Measurements from ENCODE around the gene BCAR1.
A peak's percentile ranks its signal among the peaks of the same experiment; 100 is the strongest.

Gene BCAR1

DNA sequence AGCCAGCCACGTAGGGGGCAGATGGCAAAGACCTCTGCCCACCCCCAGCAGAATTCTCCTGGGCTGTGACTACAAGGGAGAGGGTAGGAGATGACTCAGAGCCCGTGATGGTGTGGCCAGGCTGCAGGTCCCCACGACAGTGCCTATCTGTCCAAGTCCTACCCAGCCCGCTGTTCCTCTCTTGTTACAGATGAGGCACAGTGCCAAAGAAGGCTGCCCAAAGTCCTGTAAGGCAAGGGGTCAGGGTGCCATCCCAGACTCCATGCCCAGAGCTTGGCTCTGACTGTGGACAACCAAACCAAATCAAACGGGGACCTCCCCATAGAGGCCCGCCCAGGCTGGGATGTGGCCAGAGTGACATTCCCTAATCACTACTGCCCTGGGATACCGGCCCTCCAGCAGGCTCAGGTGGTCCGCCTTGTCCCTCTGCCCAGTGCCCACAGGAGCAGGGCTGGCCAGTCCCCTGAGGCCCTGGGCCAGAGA is 12.6 kb upstream of the BCAR1 start:
- peaks cover 54% of the 10 kb centered on the region for H3K79me2 ChIP-seq (ENCODE audit: control insufficient read depth, insufficient read depth, low read length)
- no peaks in the 10 kb centered on the region for H3K27me3 ChIP-seq (ENCODE audit: insufficient read depth, low read length, poor library complexity)
- WGBS (ENCODE audit: extremely low coverage, insufficient coverage, low lambda C conversion rate): no CpG with 5 or more reads among the region's 8 CpGs
- peaks cover 2% of the 10 kb centered on the region for H3K36me3 ChIP-seq (ENCODE audit: control insufficient read depth, insufficient read depth, low read length)
- H3K27ac ChIP-seq (ENCODE audit: low read depth, low read length): no peak overlapping the region
- no peak overlapping the region for H2BK5ac ChIP-seq (ENCODE audit: low read length)
- H2BK15ac ChIP-seq (replicated peaks; ENCODE audit: low read depth): no peak overlapping the region
- H3K4ac ChIP-seq (ENCODE audit: low read depth, low read length): no peak overlapping the region
- no peak for DNase-seq
- H3K56ac ChIP-seq (ENCODE audit: low read length): peak overlapping the region; percentile 56
- no peak overlapping the region for H4K5ac ChIP-seq (ENCODE audit: low read length)
- H3K23ac ChIP-seq (ENCODE audit: low read length): no peak overlapping the region
- no peak overlapping the region for H3K4me3 ChIP-seq (ENCODE audit: low read length)
- no peak overlapping the region for H4K8ac ChIP-seq (ENCODE audit: low read depth, low read length)
- no peak overlapping the region for H3K4me2 ChIP-seq (ENCODE audit: low read length)
- no peak overlapping the region for H2BK120ac ChIP-seq (ENCODE audit: low read depth, low read length)
- no peak overlapping the region for H2AK5ac ChIP-seq (ENCODE audit: low read length)
- peaks cover 33% of the 10 kb centered on the region for H3K79me1 ChIP-seq (ENCODE audit: low read length)
- H3K18ac ChIP-seq (ENCODE audit: low read length): no peak overlapping the region
- peaks cover 6% of the 10 kb centered on the region for H3K4me1 ChIP-seq (ENCODE audit: control insufficient read depth, low read depth, low read length)
- H3K9ac ChIP-seq (ENCODE audit: low read length): peak overlapping the region; percentile 95

- H3K4me3 ChIP-seq (ENCODE audit: low read length): no peak overlapping the region
- H3K79me1 ChIP-seq (ENCODE audit: low read length): peaks cover 36% of the 10 kb centered on the region
- no peak overlapping the region for H3K23ac ChIP-seq (ENCODE audit: low read length)
- no peak overlapping the region for H4K5ac ChIP-seq (ENCODE audit: low read length)
- no peak overlapping the region for H2BK120ac ChIP-seq (ENCODE audit: low read depth, low read length)
- peak overlapping the region; percentile 24 for H3K9ac ChIP-seq (ENCODE audit: low read length)
- H3K18ac ChIP-seq (ENCODE audit: low read length): no peak overlapping the region
- H3K27me3 ChIP-seq (ENCODE audit: insufficient read depth, low read length, poor library complexity): no peaks in the 10 kb centered on the region
- no peak overlapping the region for H2BK5ac ChIP-seq (ENCODE audit: low read length)
- H3K4me2 ChIP-seq (ENCODE audit: low read length): no peak overlapping the region
- H3K27ac ChIP-seq (ENCODE audit: low read depth, low read length): no peak overlapping the region
- no peak overlapping the region for H2BK15ac ChIP-seq (replicated peaks; ENCODE audit: low read depth)
- H3K79me2 ChIP-seq (ENCODE audit: control insufficient read depth, insufficient read depth, low read length): peaks cover 60% of the 10 kb centered on the region
- no peak overlapping the region for H2AK5ac ChIP-seq (ENCODE audit: low read length)
- peak overlapping the region; percentile 56 for H3K56ac ChIP-seq (ENCODE audit: low read length)
- peaks cover 2% of the 10 kb centered on the region for H3K36me3 ChIP-seq (ENCODE audit: control insufficient read depth, insufficient read depth, low read length)
- DNase-seq: no peak
- no CpG with 5 or more reads among the region's 14 CpGs for WGBS (ENCODE audit: extremely low coverage, insufficient coverage, low lambda C conversion rate)
- H3K4ac ChIP-seq (ENCODE audit: low read depth, low read length): no peak overlapping the region
- no peak overlapping the region for H4K8ac ChIP-seq (ENCODE audit: low read depth, low read length)
- H3K4me1 ChIP-seq (ENCODE audit: control insufficient read depth, low read depth, low read length): peaks cover 9% of the 10 kb centered on the region
Observed at GRCh38 chr16:75263291-75263962, 12.0 kb upstream of the BCAR1 start.

DNA sequence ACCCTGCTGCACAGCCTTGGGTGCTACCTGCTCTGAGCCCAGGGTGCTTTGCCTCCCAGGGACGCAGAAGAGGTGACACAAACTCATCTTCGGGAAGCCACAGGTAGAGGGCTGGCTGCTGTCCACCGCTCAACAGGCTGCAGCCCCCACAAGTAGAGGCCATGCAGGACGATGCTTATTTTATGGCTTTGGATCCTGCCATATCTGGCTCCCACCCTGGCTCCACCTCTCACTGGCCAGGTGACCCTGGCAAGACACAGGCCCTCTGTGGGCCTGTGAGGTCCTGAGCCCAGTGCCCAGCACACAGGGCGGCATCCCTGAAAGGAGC is 11.3 kb upstream of the BCAR1 start:
- peaks cover 12% of the 10 kb centered on the region for H3K4me1 ChIP-seq (ENCODE audit: control insufficient read depth, low read depth, low read length)
- no CpG with 5 or more reads among the region's 5 CpGs for WGBS (ENCODE audit: extremely low coverage, insufficient coverage, low lambda C conversion rate)

DNA sequence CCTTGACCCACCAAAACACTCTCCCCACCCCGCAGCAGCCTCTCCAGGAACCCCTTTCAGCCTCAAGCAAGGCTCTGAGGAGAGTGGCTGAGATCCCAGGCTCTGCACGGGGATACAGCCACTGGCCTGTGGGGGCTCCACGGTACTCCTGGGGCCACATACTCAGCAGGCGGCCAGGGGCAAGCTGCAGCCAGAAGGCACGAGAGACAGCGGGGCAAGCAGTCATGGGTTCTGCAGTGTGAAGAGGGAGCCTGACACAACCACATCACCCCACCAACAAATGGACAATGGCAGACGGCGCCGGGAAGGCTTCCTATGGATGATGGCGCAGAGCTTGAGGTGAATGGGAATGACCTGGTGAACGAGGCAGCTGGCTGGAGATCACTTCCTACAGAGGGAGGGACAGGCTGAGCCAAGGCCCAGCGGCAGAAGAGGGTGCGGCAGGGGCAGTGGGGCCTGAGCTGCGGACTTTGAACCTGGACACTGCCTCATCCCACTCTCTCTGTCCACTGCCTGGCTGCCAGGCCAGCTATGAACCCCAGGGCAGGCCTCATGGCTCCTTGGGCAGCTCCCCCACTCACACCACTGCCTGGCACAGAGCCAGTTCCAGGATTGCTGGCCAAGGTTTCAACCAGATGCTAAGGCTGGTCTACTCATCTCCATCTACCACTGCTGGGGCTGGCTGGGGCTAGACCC is 10.8 kb upstream of the BCAR1 start:
- Histone ChIP-seq H2AK5ac (ENCODE audit: low read length) (no peak overlapping the region), H3K79me2 (ENCODE audit: control insufficient read depth, insufficient read depth, low read length) (peaks cover 69% of the 10 kb centered on the region), H3K4me1 (ENCODE audit: control insufficient read depth, low read depth, low read length) (peaks cover 12% of the 10 kb centered on the region), H2BK120ac (ENCODE audit: low read depth, low read length) (no peak overlapping the region), H3K36me3 (ENCODE audit: control insufficient read depth, insufficient read depth, low read length) (peaks cover 2% of the 10 kb centered on the region), H2BK15ac (replicated peaks; ENCODE audit: low read depth) (no peak overlapping the region), H3K4me3 (ENCODE audit: low read length) (no peak overlapping the region), H3K79me1 (ENCODE audit: low read length) (peaks cover 44% of the 10 kb centered on the region), H2BK5ac (ENCODE audit: low read length) (no peak overlapping the region), H3K4ac (ENCODE audit: low read depth, low read length) (no peak overlapping the region), H3K4me2 (ENCODE audit: low read length) (no peak overlapping the region), H3K9ac (ENCODE audit: low read length) (no peak overlapping the region), H3K27me3 (ENCODE audit: insufficient read depth, low read length, poor library complexity) (no peaks in the 10 kb centered on the region), H4K8ac (ENCODE audit: low read depth, low read length) (no peak overlapping the region), H3K56ac (ENCODE audit: low read length) (peak overlapping the region; percentile 42), H3K18ac (ENCODE audit: low read length) (no peak overlapping the region), H3K23ac (ENCODE audit: low read length) (no peak overlapping the region), H4K5ac (ENCODE audit: low read length) (no peak overlapping the region), H3K27ac (ENCODE audit: low read depth, low read length) (no peak overlapping the region)
- DNase-seq: no peak
- WGBS (ENCODE audit: extremely low coverage, insufficient coverage, low lambda C conversion rate): no CpG with 5 or more reads among the region's 14 CpGs

More for the DNA sequence above, 11.3 kb upstream of the BCAR1 start:
- no peak overlapping the region for H3K4me2 ChIP-seq (ENCODE audit: low read length)
- no peaks in the 10 kb centered on the region for H3K27me3 ChIP-seq (ENCODE audit: insufficient read depth, low read length, poor library complexity)
- peaks cover 2% of the 10 kb centered on the region for H3K36me3 ChIP-seq (ENCODE audit: control insufficient read depth, insufficient read depth, low read length)
- no peak for DNase-seq
- H3K79me1 ChIP-seq (ENCODE audit: low read length): peaks cover 42% of the 10 kb centered on the region
- H2BK120ac ChIP-seq (ENCODE audit: low read depth, low read length): no peak overlapping the region
- H2BK15ac ChIP-seq (replicated peaks; ENCODE audit: low read depth): no peak overlapping the region
- H3K9ac ChIP-seq (ENCODE audit: low read length): no peak overlapping the region
- peaks cover 66% of the 10 kb centered on the region for H3K79me2 ChIP-seq (ENCODE audit: control insufficient read depth, insufficient read depth, low read length)
- no peak overlapping the region for H3K27ac ChIP-seq (ENCODE audit: low read depth, low read length)
- H3K4ac ChIP-seq (ENCODE audit: low read depth, low read length): no peak overlapping the region
- H2AK5ac ChIP-seq (ENCODE audit: low read length): no peak overlapping the region
- H2BK5ac ChIP-seq (ENCODE audit: low read length): no peak overlapping the region
- H3K4me3 ChIP-seq (ENCODE audit: low read length): no peak overlapping the region
- H4K5ac ChIP-seq (ENCODE audit: low read length): no peak overlapping the region
- H3K18ac ChIP-seq (ENCODE audit: low read length): no peak overlapping the region
- no peak overlapping the region for H4K8ac ChIP-seq (ENCODE audit: low read depth, low read length)
- no peak overlapping the region for H3K23ac ChIP-seq (ENCODE audit: low read length)
- H3K56ac ChIP-seq (ENCODE audit: low read length): peak overlapping the region; percentile 42

- Histone ChIP-seq H2BK5ac (ENCODE audit: low read length) (no peak overlapping the region), H3K79me2 (ENCODE audit: control insufficient read depth, insufficient read depth, low read length) (peaks cover 75% of the 10 kb centered on the region), H3K23ac (ENCODE audit: low read length) (no peak overlapping the region), H4K8ac (ENCODE audit: low read depth, low read length) (no peak overlapping the region), H2BK15ac (replicated peaks; ENCODE audit: low read depth) (no peak overlapping the region), H3K79me1 (ENCODE audit: low read length) (peaks cover 46% of the 10 kb centered on the region), H3K4ac (ENCODE audit: low read depth, low read length) (no peak overlapping the region), H3K4me1 (ENCODE audit: control insufficient read depth, low read depth, low read length) (peaks cover 14% of the 10 kb centered on the region), H3K27ac (ENCODE audit: low read depth, low read length) (no peak overlapping the region), H2BK120ac (ENCODE audit: low read depth, low read length) (no peak overlapping the region), H2AK5ac (ENCODE audit: low read length) (no peak overlapping the region), H4K5ac (ENCODE audit: low read length) (no peak overlapping the region), H3K4me3 (ENCODE audit: low read length) (no peak overlapping the region), H3K4me2 (ENCODE audit: low read length) (no peak overlapping the region), H3K56ac (ENCODE audit: low read length) (peak overlapping the region; percentile 9), H3K36me3 (ENCODE audit: control insufficient read depth, insufficient read depth, low read length) (peaks cover 2% of the 10 kb centered on the region), H3K9ac (ENCODE audit: low read length) (no peak overlapping the region), H3K27me3 (ENCODE audit: insufficient read depth, low read length, poor library complexity) (no peaks in the 10 kb centered on the region), H3K18ac (ENCODE audit: low read length) (no peak overlapping the region)
- no CpG with 5 or more reads among the region's 3 CpGs for WGBS (ENCODE audit: extremely low coverage, insufficient coverage, low lambda C conversion rate)
- DNase-seq: no peak
Observed at GRCh38 chr16:75261590-75262078, 10.2 kb upstream of the BCAR1 start.
